K562 (cell line): Measurements from ENCODE around the gene ESRRB. TPM values are rescaled to one million over a fixed set of nuclear protein-coding genes. Genes with fewer than 3 reads are reported as not detected.

Experiments used
- ATAC-seq: fragments of 200-7000 bp; cut with Tn5 transposase; 3 replicates; pipeline ENCODE4 v1.9.1; 2020; ENCODE audit warnings: moderate library complexity
- BruUV-seq: library from RNA; stranded (reverse); fragments of 400-500 nt; replicated peaks from 2 replicates; lab custom pipeline; 2021; lab: Mats Ljungman, UMichigan
- CTCF ChIA-PET: fragments of 300-600 bp; formaldehyde crosslinking; extraction: SDS; loops from one replicate; lab custom pipeline; 2021; ENCODE audit warnings: low intra/inter-chr PET ratio; lab: Yijun Ruan, JAX
- POLR2A ChIA-PET: fragments of 300-600, 350-650 bp; sonication (Branson Sonifier 250); formaldehyde crosslinking; extraction: SDS; loops from one replicate; lab custom pipeline; 2021; ENCODE audit warnings: antibody characterized with exemption, inconsistent platforms; lab: Yijun Ruan, JAX
- DNase-seq, 4 experiments: peaks; one replicate each; pipeline versions ENCODE4 v3.0.0 to v3.0.0-alpha.2; 2011 to 2018; ENCODE audit warnings: low spot score in 3 of 4, mixed read lengths in 3 of 4; ENCODE audit errors: extremely low read depth in 1 of 4
- FAIRE-seq: peaks from 2 replicates; lab custom pipeline; 2011; peaks lifted over from hg19 to GRCh38; lab: Jason Lieb, UNC
- H2AFZ ChIP-seq: 2 replicates; pipeline ENCODE4 v1.6.0; 2011; ENCODE audit warnings: low read depth, low read length, control low read depth, inconsistent platforms
- H3K27ac ChIP-seq: fragments of 200-600 bp; 3 replicates; pipeline ENCODE4 v1.8.0; 2011; ENCODE audit warnings: low read depth, mild to moderate bottlenecking, control low read depth, inconsistent platforms, low read length, moderate library complexity, mixed read lengths; ENCODE audit errors: extremely low read depth
- H3K27me3 ChIP-seq, 2 experiments: fragments of 300-600 bp in 1 of 2; 2 replicates in 1 of 2; 3 replicates in 1 of 2; pipeline versions ENCODE4 v1.6.0 to v1.8.0; 2011; ENCODE audit warnings: inconsistent platforms in 2 of 2, low read length in 2 of 2, mild to moderate bottlenecking in 1 of 2, mixed read lengths in 1 of 2, moderate library complexity in 1 of 2; ENCODE audit not compliant: control insufficient read depth in 2 of 2, insufficient read depth in 2 of 2
- H3K36me3 ChIP-seq: fragments of 300-600 bp; 3 replicates; pipeline ENCODE4 v1.8.0; 2011; ENCODE audit warnings: mild to moderate bottlenecking, low read length, inconsistent platforms; ENCODE audit not compliant: control insufficient read depth, insufficient read depth
- H3K4me1 ChIP-seq, 2 experiments: fragments of 200-600 bp in 1 of 2; replicated peaks in 1 of 2; 2 replicates in 1 of 2; 3 replicates in 1 of 2; pipeline versions ENCODE4 v1.5.1 to v1.8.0; 2011; ENCODE audit warnings: inconsistent platforms in 2 of 2, low read length in 2 of 2, mild to moderate bottlenecking in 1 of 2, mixed read lengths in 1 of 2, moderate library complexity in 1 of 2; ENCODE audit not compliant: control insufficient read depth in 2 of 2, insufficient read depth in 2 of 2
- H3K4me2 ChIP-seq: 2 replicates; pipeline ENCODE4 v1.6.1; 2011; ENCODE audit warnings: low read length, control low read depth, inconsistent platforms, mixed read lengths; ENCODE audit not compliant: insufficient read depth
- H3K4me3 ChIP-seq: fragments of 200-600 bp; sonication (generic), shearing (Covaris generic); 2 replicates; pipeline ENCODE4 v1.5.1; 2016; ENCODE audit warnings: control low read depth, inconsistent platforms
- H3K79me2 ChIP-seq: fragments of 200-600 bp; 3 replicates; pipeline ENCODE4 v1.8.0; 2011; ENCODE audit warnings: low read length, inconsistent platforms; ENCODE audit not compliant: control insufficient read depth, insufficient read depth
- H3K9ac ChIP-seq, 2 experiments: 2 replicates each; pipeline versions ENCODE4 v1.6.0 to v1.6.1; 2011; ENCODE audit warnings: low read depth in 2 of 2, low read length in 2 of 2, control low read depth in 1 of 2, inconsistent platforms in 1 of 2, mild to moderate bottlenecking in 1 of 2, mixed read lengths in 1 of 2; ENCODE audit not compliant: insufficient read depth in 1 of 2
- H3K9me1 ChIP-seq: one replicate; pipeline ENCODE4 v1.6.0; 2011; ENCODE audit warnings: inconsistent platforms, mild to moderate bottlenecking, low read length, moderate library complexity; ENCODE audit not compliant: control insufficient read depth, insufficient read depth
- H3K9me3 ChIP-seq: replicated peaks from 2 replicates; pipeline ENCODE4 v1.5.1; 2011; ENCODE audit warnings: low read depth, low read length, inconsistent platforms; ENCODE audit not compliant: control insufficient read depth, insufficient read depth
- H4K20me1 ChIP-seq: replicated peaks from 2 replicates; pipeline ENCODE4 v1.6.1; 2011; ENCODE audit warnings: low read length, inconsistent platforms, mixed read lengths; ENCODE audit not compliant: control insufficient read depth, insufficient read depth
- CBX3 ChIP-seq, 2 experiments: IDR thresholded peaks; 1 replicate in 1 of 2; 2 replicates in 1 of 2; pipeline ENCODE4 v1.6.1; 2012; ENCODE audit warnings: inconsistent platforms in 2 of 2, low read length in 2 of 2, borderline replicate concordance in 1 of 2, control low read depth in 1 of 2
- GATAD2A ChIP-seq: fragments of 450-650 bp; IDR thresholded peaks from 2 replicates; pipeline ENCODE4 v1.6.1; 2017
- TFAP4 ChIP-seq: sonication (generic); formaldehyde crosslinking; IDR thresholded peaks from 2 replicates; pipeline ENCODE4 v1.8.0; 2022; ENCODE audit warnings: missing genetic modification reagents, mild to moderate bottlenecking, moderate library complexity, borderline replicate concordance
- ZC3H8 ChIP-seq: fragments of 450-650 bp; IDR thresholded peaks from 2 replicates; pipeline ENCODE4 v1.6.1; 2017
- WGBS: fragments of 100-300 bp; shearing (Covaris generic); methylation state at CpG from one replicate; pipeline ENCODE4 v1.1.6; 2016; ENCODE audit warnings: low coverage, mixed read lengths; ENCODE audit not compliant: insufficient coverage; ENCODE audit errors: missing lambda C conversion rate; 5-methylcytosine and 5-hydroxymethylcytosine counted together
- in situ Hi-C: fragments of 300-500 bp; cut with MboI; formaldehyde crosslinking; loops from 4 replicates; pipeline ENCODE4 v1.15.0; 2018; ENCODE audit warnings: inconsistent platforms, mixed read lengths
- intact Hi-C: fragments of 100-400 bp; cut with micrococcal nuclease; formaldehyde crosslinking; loops from 2 replicates; pipeline ENCODE4 v1.14.2; 2022
- polyA plus RNA-seq, 8 experiments: library from polyadenylated mRNA; depleted of rRNA in 4 of 8; stranded (reverse) in 5 of 8; unstranded in 3 of 8; fragments of >200 nt; fragmentation: Nextera tagmentation in 2 of 8; fragmentation: Illumina TruSeq in 1 of 8; extraction: Ambion mirVana in 2 of 8; extraction: Trizol in 1 of 8; gene quantifications; 2 replicates each; pipeline versions ENCODE4 v1.2.1 to v1.2.3, GENCODE V29; 2011 to 2014; ENCODE audit warnings: inconsistent platforms in 1 of 8, missing spikeins in 1 of 8
- total RNA-seq, 7 experiments: library from RNA; depleted of rRNA in 6 of 7; stranded (reverse); fragments of >200 nt in 6 of 7; fragmentation: Illumina TruSeq in 2 of 7; extraction: Trizol in 2 of 7; gene quantifications; 2 replicates each; pipeline versions ENCODE4 v1.2.1 to v1.2.3, GENCODE V29; 2011 to 2021; ENCODE audit warnings: low replicate concordance in 1 of 7
- TF ChIP-seq, protein P1 (sequence below): sonication (generic); formaldehyde crosslinking; IDR thresholded peaks from 2 replicates; pipeline ENCODE4 v1.8.1; 2023; ENCODE audit warnings: mild to moderate bottlenecking, missing genetic modification reagents, moderate library complexity

Gene ESRRB
- total and polyA plus RNA-seq, 9 of the 15 experiments (the other 6 are each of a cell fraction or from before 2014, with no cell fraction given) = 3.2 to 24.7 (median 14.5) TPM

GRCh38 chr14:76446921-76447320 lies 71.0 kb downstream of the ESRRB start:
- Histone ChIP-seq H3K9me3 (no peaks in the 10 kb centered on the region), H3K4me1 (no peaks in the 10 kb centered on the region), H4K20me1 (no peaks in the 10 kb centered on the region), H3K27me3 (no peaks in the 10 kb centered on the region), H3K4me3 (no peak overlapping the region), H3K36me3 (peaks cover 1% of the 10 kb centered on the region; the same call in 2 of the 3 replicates), H3K27ac (no peak overlapping the region), H3K9me1 (no peaks in the 10 kb centered on the region), H2AFZ (no peak overlapping the region), H3K79me2 (no peaks in the 10 kb centered on the region), H3K9ac (no peak overlapping the region), H3K4me2 (no peak overlapping the region)
- FAIRE-seq (no peak), ATAC-seq (no peak), DNase-seq (no peak)
- ChIA-PET POLR2A (interaction anchor here (0.6 to 1.6 kb wide), 2 partner anchors 11 to 13 kb away, joined by 3 read pairs; no protein-coding TSS in a partner anchor), CTCF (no interaction called here)
- WGBS = 89% methylated on average over 3 of the region's 7 CpGs
- intact Hi-C loops = no loop called here
- in situ Hi-C loops = no loop called here
- no TSS peak for BruUV-seq
- TF ChIP-seq GATAD2A (no peak), TFAP4 (CRISPR knock-in tag) (no peak), ZC3H8 (no peak), CBX3 (IDR thresholded peaks at IDR 0.05; ENCODE audit: borderline replicate concordance in 1 of 2, low read length in 2 of 2) (no peak)
- TF ChIP-seq, protein P1, sequence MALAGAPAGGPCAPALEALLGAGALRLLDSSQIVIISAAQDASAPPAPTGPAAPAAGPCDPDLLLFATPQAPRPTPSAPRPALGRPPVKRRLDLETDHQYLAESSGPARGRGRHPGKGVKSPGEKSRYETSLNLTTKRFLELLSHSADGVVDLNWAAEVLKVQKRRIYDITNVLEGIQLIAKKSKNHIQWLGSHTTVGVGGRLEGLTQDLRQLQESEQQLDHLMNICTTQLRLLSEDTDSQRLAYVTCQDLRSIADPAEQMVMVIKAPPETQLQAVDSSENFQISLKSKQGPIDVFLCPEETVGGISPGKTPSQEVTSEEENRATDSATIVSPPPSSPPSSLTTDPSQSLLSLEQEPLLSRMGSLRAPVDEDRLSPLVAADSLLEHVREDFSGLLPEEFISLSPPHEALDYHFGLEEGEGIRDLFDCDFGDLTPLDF = no peak
